HUES64 (cell line): ENCODE results near the gene LYZL1. TPM values are rescaled to one million over a fixed set of nuclear protein-coding genes. Genes with fewer than 3 reads are reported as not detected.
"Not testable (repeated sequence)": the region's sequence is repeated elsewhere in the genome, so short reads cannot be mapped to it uniquely, and the experiment has no call there.

Experiments
- H3K27ac ChIP-seq: 2 replicates; pipeline ENCODE4 v1.7.0; 2013; ENCODE audit warnings: low read depth, low read length, inconsistent platforms
- H3K27me3 ChIP-seq: 2 replicates; pipeline ENCODE4 v1.6.1; 2013; ENCODE audit warnings: mild to moderate bottlenecking, low read length; ENCODE audit not compliant: insufficient read depth
- H3K36me3 ChIP-seq: 2 replicates; pipeline ENCODE4 v1.6.1; 2013; ENCODE audit warnings: mild to moderate bottlenecking, low read length; ENCODE audit not compliant: insufficient read depth
- H3K4me1 ChIP-seq: 2 replicates; pipeline ENCODE4 v1.6.1; 2013; ENCODE audit warnings: mild to moderate bottlenecking, low read length, moderate library complexity; ENCODE audit not compliant: insufficient read depth
- H3K4me3 ChIP-seq: 2 replicates; pipeline ENCODE4 v1.5.1; 2013; ENCODE audit warnings: mild to moderate bottlenecking, low read length, moderate library complexity
- H3K9ac ChIP-seq: 2 replicates; pipeline ENCODE4 v1.6.1; 2013; ENCODE audit warnings: mild to moderate bottlenecking, low read depth, low read length
- H3K9me3 ChIP-seq: 2 replicates; pipeline ENCODE4 v1.6.1; 2013; ENCODE audit warnings: low read depth, low read length; ENCODE audit not compliant: insufficient read depth
- WGBS: fragments of 150-250, 120-280 bp; methylation state at CpG from one replicate; pipeline ENCODE4 v1.1.7; 2013; ENCODE audit warnings: missing lambda C conversion rate; 5-methylcytosine and 5-hydroxymethylcytosine counted together
- polyA plus RNA-seq, 2 experiments: library from polyadenylated mRNA; stranded (reverse); fragments of 50-300 nt; gene quantifications; one replicate each; pipeline ENCODE4 v1.2.3, GENCODE V29; 2013

The LYZL1 gene
- polyA plus RNA-seq (2013, experiment 1 of 2), result not detected
- polyA plus RNA-seq (2013, experiment 2 of 2), result not detected

DNA sequence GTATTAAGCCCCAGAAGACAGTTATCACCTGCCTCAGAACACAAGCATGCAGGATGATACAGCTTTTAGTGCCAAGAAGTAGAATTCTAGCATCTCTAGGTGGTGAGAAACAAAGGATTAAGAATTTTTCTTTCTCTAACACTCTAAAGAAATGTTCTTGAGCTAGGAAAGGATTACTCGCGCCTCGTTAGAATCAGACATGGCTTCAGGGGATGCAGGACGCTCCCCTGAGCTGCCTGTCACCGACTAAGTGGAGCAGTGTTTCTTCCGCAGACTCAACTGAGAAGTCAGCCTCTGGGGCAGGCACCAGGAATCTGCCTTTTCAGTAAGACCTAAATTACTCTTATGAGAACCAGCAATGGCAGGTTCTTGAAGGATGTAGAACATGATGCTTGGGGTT lies at the start of gene LYZL1:
Gene LYZL1, plus strand, starts transcription at position 165 of the 400 bp plus-strand sequence. CDS start 2,798 bp downstream, outside the sequence.
- not testable (repeated sequence) for H3K27ac ChIP-seq, H3K4me1 ChIP-seq
- 76% methylated on average over 6 of the region's 6 CpGs for WGBS

DNA sequence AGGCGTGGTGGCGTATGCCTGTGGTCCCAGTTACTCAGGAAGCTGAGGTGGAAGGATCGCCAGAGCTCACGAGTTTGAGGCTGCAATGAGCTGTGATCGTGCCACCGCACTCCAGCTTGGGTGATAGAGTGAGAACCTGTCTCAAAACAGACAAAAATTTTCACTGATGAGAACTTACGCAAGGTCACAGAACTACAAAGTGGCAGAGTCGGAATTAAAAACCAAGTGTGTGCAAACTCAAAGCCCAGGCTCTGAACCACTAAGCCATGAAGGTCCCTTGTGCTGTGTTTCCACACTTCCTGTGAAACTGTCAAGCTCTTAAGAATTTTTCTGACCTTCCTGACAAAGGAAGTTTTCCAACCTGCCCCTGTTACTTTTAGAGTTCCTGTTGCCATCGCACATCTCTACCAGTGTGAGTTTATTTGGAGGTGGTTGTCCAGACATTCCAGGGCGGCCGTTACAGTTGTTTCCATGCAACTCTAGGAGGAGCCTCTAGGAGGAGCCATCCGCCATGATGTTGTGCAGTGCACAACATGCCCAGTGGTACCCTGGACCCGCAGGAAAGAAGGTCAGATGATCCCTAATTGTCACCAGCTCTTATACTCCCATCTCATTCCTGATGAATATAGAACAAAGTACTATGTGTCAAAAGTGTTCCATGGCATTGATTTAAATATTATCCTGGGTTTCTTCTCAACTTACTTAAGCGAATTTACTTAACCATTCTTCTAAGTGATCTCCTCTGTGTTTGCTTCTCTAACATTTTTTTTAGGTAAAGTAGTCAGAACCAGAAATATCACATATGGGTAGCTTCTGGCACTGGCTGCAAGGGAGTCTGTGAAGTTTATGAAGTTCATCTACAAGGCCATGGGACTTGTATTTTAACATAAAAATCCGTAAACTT lies 49.0 kb upstream of the LYZL1 start:
- H3K27me3 ChIP-seq, result no peaks in the 10 kb centered on the region
- 82% methylated on average over 14 of the region's 15 CpGs for WGBS
- no peaks in the 10 kb centered on the region for H3K4me1 ChIP-seq
- no peaks in the 10 kb centered on the region for H3K9me3 ChIP-seq
- H3K4me3 ChIP-seq, result no peak overlapping the region
- H3K9ac ChIP-seq, result no peak overlapping the region
- H3K27ac ChIP-seq, result no peak overlapping the region
- H3K36me3 ChIP-seq, result no peaks in the 10 kb centered on the region

More for the DNA sequence above, at the start of gene LYZL1:
- not testable (repeated sequence) for H3K27me3 ChIP-seq, H3K4me3 ChIP-seq, H3K9me3 ChIP-seq, H3K36me3 ChIP-seq, H3K9ac ChIP-seq

DNA sequence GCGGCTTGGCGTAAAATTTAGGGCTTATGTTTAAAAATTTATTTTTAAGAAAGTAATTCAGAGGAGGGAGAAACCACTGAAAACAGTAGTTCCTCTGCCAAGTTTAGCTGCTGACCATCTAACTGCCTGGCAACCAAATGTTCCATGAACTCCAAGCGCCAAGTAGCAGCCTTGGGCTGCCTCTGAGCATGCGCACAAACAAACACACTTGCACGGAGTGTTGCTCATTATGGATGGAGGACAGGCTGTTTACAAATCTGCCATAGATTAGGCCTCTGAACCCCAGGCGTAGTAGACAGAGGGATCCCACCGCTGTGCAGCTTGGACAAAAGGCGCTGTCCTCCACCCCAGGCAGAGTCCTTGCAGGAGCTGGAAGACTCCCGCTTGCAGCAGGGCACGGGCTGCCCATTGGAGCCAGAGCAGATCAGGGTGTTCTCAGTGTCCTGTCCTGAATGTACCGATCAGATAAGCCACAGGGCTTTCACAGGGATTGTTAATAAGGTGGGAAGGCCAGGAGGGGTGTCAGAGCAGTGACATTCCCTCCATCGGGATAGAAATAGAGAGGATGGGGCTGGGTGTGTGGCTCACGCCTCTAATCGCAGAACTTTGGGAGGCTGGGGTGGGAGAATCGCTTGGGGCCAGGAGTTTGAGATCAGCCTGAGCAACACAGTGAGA lies 47.7 kb upstream of the LYZL1 start:
- Histone ChIP-seq H3K4me3 (no peak overlapping the region), H3K9ac (no peak overlapping the region), H3K4me1 (no peaks in the 10 kb centered on the region), H3K27ac (no peak overlapping the region), H3K36me3 (no peaks in the 10 kb centered on the region), H3K27me3 (no peaks in the 10 kb centered on the region), H3K9me3 (no peaks in the 10 kb centered on the region)
- 90% methylated on average over 15 of the region's 15 CpGs for WGBS

DNA sequence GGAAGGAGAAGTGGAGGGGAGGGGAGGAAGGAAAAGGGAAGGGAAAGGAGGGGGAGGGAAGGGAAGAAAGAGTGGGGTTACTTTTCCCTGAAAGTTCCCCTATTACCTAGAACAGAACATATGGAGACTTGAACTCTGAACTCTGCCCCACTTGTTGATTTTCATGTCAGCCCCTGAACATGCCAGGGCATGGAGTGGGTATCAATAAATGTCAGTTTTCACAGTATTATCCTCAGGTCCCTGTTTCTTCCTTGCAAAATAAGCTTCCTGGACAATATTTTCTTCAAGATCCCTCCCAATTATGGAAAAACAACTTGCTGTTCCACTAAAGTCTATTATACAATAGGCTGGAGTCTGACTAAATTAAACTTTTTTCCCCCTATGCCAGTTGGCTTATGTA lies 46.9 kb upstream of the LYZL1 start:
- no peaks in the 10 kb centered on the region for H3K4me1 ChIP-seq
- H3K4me3 ChIP-seq, result no peak overlapping the region
- no peaks in the 10 kb centered on the region for H3K36me3 ChIP-seq
- no peak overlapping the region for H3K27ac ChIP-seq
- no peak overlapping the region for H3K9ac ChIP-seq
- H3K9me3 ChIP-seq, result no peaks in the 10 kb centered on the region
- H3K27me3 ChIP-seq, result no peaks in the 10 kb centered on the region

DNA sequence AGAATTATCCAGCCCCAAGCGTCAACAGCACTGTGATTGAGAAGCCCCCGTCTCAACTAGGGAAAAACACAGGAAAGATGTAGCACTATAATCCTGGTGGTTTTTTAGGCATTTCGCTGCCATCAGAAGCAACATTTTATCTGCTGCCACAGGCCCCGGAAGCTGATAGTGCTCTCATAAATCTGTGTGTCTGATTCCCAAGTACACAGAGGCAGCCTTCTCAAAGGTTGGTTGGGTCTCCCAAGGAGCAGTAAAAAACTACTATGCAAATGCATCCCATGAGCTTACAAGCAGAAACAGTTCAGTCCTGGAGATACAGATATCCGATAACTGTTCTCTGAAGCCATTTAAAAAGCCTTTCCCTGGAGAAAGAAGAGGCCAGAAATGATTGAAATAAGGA lies 45.8 kb upstream of the LYZL1 start:
- Histone ChIP-seq H3K4me1 (no peaks in the 10 kb centered on the region), H3K27ac (no peak overlapping the region), H3K9me3 (no peaks in the 10 kb centered on the region), H3K4me3 (no peak overlapping the region), H3K27me3 (no peaks in the 10 kb centered on the region), H3K9ac (no peak overlapping the region), H3K36me3 (no peaks in the 10 kb centered on the region)
- WGBS, result 94% methylated on average over 5 of the region's 5 CpGs

DNA sequence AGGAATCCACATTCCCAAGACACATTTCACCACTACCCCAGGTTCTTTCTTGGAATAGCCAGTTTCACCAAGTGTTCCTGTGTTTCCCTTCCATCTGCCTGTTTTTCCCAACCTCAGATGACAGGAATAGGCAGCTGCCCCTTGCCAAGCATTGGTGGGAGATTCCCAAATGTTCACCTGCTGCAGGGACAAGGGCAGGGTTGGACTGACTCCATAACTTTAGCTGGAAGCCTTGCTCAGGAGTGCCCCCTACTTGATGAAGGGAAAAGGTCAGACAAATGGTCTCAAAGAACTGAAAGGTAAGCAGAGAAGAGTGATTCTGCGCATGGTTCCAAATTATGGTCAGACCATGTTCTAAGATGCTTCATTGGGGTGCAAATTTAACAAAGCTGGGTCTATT lies 45.1 kb upstream of the LYZL1 start:
- no peak overlapping the region for H3K9ac ChIP-seq
- H3K27me3 ChIP-seq, result no peaks in the 10 kb centered on the region
- H3K4me1 ChIP-seq, result no peaks in the 10 kb centered on the region
- H3K36me3 ChIP-seq, result no peaks in the 10 kb centered on the region
- H3K9me3 ChIP-seq, result no peaks in the 10 kb centered on the region
- WGBS, result 95% methylated on average over 1 of the region's 1 CpG
- H3K27ac ChIP-seq, result no peak overlapping the region
- H3K4me3 ChIP-seq, result no peak overlapping the region

GRCh38 chr10:29244978-29245377 lies 43.9 kb upstream of the LYZL1 start:
- Histone ChIP-seq H3K27ac (no peak overlapping the region), H3K9ac (no peak overlapping the region), H3K9me3 (no peaks in the 10 kb centered on the region), H3K27me3 (no peaks in the 10 kb centered on the region), H3K4me3 (no peak overlapping the region), H3K36me3 (no peaks in the 10 kb centered on the region), H3K4me1 (no peaks in the 10 kb centered on the region)
- WGBS, result 95% methylated on average over 6 of the region's 7 CpGs

GRCh38 chr10:29245476-29245875 lies 43.4 kb upstream of the LYZL1 start:
- Histone ChIP-seq H3K27ac (no peak overlapping the region), H3K4me3 (no peak overlapping the region), H3K27me3 (no peaks in the 10 kb centered on the region), H3K36me3 (no peaks in the 10 kb centered on the region), H3K9me3 (no peaks in the 10 kb centered on the region), H3K4me1 (no peaks in the 10 kb centered on the region), H3K9ac (no peak overlapping the region)
- WGBS, result 94% methylated on average over 11 of the region's 11 CpGs

GRCh38 chr10:29246449-29246848 lies 42.4 kb upstream of the LYZL1 start:
- Histone ChIP-seq H3K4me1 (no peaks in the 10 kb centered on the region), H3K36me3 (no peaks in the 10 kb centered on the region), H3K9me3 (no peaks in the 10 kb centered on the region), H3K27me3 (no peaks in the 10 kb centered on the region), H3K9ac (no peak overlapping the region), H3K4me3 (no peak overlapping the region), H3K27ac (no peak overlapping the region)
- no CpG with 5 or more reads among the region's 1 CpG for WGBS

DNA sequence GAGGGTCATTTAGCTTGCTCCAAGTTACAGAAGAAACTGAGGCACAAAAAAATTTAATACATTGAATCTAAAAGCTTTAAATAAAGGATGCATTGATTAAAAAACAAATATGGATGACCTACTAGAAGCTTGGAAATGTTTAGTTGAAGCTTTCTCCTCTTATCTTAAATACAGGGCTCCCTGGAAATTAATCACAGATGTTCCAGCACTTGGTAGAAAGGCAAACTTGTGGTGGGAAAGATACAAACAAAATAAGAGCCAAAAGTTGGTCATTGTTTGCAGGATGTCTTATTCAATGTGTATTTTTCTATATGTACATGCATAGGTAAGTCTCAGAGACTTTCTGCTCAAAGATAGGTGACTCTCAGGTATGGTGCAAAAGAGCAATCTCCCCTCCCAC lies 40.7 kb upstream of the LYZL1 start:
- H3K36me3 ChIP-seq, result no peaks in the 10 kb centered on the region
- H3K9ac ChIP-seq, result no peak overlapping the region
- H3K4me1 ChIP-seq, result no peaks in the 10 kb centered on the region
- no peaks in the 10 kb centered on the region for H3K9me3 ChIP-seq
- H3K27ac ChIP-seq, result no peak overlapping the region
- H3K27me3 ChIP-seq, result no peaks in the 10 kb centered on the region
- no peak overlapping the region for H3K4me3 ChIP-seq

GRCh38 chr10:29249018-29249417 lies 39.9 kb upstream of the LYZL1 start:
- WGBS, result 92% methylated on average over 5 of the region's 5 CpGs
- Histone ChIP-seq H3K27me3 (no peaks in the 10 kb centered on the region), H3K9ac (no peak overlapping the region), H3K4me3 (no peak overlapping the region), H3K4me1 (peaks cover 3% of the 10 kb centered on the region; the same call in 1 of the 2 replicates), H3K9me3 (no peaks in the 10 kb centered on the region), H3K27ac (no peak overlapping the region), H3K36me3 (no peaks in the 10 kb centered on the region)
